ENCODE measurements around the gene GAPDH.
A peak's percentile ranks its signal among the peaks of the same experiment; 100 is the strongest.

The GAPDH gene

GRCh38 chr12:6530576-6531260 is 3.6 kb upstream of the GAPDH start:
- DNase-seq = no peak

GRCh38 chr12:6532051-6532926 is 2.0 kb upstream of the GAPDH start:
- DNase-seq = no peak

DNA sequence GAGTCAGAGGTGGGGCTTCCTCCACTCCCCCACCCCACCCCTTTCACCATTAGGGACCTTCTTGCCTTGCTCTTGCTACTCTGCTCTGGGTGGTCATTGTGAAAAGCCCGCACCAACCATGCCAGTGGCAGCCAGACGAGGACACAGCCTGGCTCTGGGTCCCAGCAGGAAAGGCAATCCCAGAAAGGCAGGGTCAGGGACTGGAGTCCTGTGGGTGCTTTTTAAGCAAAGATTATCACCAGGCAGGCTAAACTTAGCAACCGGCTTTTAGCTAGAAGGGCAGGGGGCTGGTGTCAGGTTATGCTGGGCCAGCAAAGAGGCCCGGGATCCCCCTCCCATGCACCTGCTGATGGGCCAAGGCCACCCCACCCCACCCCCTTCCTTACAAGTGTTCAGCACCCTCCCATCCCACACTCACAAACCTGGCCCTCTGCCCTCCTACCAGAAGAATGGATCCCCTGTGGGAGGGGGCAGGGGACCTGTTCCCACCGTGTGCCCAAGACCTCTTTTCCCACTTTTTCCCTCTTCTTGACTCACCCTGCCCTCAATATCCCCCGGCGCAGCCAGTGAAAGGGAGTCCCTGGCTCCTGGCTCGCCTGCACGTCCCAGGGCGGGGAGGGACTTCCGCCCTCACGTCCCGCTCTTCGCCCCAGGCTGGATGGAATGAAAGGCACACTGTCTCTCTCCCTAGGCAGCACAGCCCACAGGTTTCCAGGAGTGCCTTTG is 1.2 kb upstream of the GAPDH start:
- DNase-seq = peak; percentile 87

DNA sequence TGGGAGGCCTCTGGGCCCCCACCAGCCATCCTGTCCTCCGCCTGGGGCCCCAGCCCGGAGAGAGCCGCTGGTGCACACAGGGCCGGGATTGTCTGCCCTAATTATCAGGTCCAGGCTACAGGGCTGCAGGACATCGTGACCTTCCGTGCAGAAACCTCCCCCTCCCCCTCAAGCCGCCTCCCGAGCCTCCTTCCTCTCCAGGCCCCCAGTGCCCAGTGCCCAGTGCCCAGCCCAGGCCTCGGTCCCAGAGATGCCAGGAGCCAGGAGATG is 729 bp upstream of the GAPDH start:
- no peak for DNase-seq

DNA sequence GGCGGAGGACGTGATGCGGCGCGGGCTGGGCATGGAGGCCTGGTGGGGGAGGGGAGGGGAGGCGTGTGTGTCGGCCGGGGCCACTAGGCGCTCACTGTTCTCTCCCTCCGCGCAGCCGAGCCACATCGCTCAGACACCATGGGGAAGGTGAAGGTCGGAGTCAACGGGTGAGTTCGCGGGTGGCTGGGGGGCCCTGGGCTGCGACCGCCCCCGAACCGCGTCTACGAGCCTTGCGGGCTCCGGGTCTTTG is 303 bp downstream of the GAPDH start:
- DNase-seq = no peak

DNA sequence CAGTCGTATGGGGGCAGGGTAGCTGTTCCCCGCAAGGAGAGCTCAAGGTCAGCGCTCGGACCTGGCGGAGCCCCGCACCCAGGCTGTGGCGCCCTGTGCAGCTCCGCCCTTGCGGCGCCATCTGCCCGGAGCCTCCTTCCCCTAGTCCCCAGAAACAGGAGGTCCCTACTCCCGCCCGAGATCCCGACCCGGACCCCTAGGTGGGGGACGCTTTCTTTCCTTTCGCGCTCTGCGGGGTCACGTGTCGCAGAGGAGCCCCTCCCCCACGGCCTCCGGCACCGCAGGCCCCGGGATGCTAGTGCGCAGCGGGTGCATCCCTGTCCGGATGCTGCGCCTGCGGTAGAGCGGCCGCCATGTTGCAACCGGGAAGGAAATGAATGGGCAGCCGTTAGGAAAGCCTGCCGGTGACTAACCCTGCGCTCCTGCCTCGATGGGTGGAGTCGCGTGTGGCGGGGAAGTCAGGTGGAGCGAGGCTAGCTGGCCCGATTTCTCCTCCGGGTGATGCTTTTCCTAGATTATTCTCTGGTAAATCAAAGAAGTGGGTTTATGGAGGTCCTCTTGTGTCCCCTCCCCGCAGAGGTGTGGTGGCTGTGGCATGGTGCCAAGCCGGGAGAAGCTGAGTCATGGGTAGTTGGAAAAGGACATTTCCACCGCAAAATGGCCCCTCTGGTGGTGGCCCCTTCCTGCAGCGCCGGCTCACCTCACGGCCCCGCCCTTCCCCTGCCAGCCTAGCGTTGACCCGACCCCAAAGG is 804 bp downstream of the GAPDH start:
- DNase-seq = no peak

GRCh38 chr12:6535697-6535946 is 1.3 kb downstream of the GAPDH start:
- DNase-seq = no peak

GRCh38 chr12:6535960-6536847 is 1.9 kb downstream of the GAPDH start:
- DNase-seq = no peak

GRCh38 chr12:6536894-6537579 is 2.7 kb downstream of the GAPDH start:
- no peak for DNase-seq

- DNase-seq = peak; percentile 20
Measured at GRCh38 chr12:6537580-6538419, 3.5 kb downstream of the GAPDH start.

DNA sequence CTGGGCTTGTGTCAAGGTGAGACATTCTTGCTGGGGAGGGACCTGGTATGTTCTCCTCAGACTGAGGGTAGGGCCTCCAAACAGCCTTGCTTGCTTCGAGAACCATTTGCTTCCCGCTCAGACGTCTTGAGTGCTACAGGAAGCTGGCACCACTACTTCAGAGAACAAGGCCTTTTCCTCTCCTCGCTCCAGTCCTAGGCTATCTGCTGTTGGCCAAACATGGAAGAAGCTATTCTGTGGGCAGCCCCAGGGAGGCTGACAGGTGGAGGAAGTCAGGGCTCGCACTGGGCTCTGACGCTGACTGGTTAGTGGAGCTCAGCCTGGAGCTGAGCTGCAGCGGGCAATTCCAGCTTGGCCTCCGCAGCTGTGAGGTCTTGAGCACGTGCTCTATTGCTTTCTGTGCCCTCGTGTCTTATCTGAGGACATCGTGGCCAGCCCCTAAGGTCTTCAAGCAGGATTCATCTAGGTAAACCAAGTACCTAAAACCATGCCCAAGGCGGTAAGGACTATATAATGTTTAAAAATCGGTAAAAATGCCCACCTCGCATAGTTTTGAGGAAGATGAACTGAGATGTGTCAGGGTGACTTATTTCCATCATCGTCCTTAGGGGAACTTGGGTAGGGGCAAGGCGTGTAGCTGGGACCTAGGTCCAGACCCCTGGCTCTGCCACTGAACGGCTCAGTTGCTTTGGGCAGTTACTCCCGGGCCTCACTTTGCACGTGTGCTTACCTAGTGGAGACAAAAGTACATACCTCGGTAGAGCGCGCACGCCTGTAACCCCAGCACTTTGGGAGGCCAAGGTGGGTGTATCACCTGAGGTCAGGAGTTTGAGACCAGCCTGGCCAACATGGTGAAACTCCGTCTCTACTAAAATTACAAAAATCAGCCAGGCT is 4.3 kb downstream of the GAPDH start:
- no peak for DNase-seq

- no peak for DNase-seq
Measured at GRCh38 chr12:6539314-6539682, 5.0 kb downstream of the GAPDH start.

- DNase-seq = no peak
Measured at GRCh38 chr12:6539707-6540134, 5.4 kb downstream of the GAPDH start.

DNA sequence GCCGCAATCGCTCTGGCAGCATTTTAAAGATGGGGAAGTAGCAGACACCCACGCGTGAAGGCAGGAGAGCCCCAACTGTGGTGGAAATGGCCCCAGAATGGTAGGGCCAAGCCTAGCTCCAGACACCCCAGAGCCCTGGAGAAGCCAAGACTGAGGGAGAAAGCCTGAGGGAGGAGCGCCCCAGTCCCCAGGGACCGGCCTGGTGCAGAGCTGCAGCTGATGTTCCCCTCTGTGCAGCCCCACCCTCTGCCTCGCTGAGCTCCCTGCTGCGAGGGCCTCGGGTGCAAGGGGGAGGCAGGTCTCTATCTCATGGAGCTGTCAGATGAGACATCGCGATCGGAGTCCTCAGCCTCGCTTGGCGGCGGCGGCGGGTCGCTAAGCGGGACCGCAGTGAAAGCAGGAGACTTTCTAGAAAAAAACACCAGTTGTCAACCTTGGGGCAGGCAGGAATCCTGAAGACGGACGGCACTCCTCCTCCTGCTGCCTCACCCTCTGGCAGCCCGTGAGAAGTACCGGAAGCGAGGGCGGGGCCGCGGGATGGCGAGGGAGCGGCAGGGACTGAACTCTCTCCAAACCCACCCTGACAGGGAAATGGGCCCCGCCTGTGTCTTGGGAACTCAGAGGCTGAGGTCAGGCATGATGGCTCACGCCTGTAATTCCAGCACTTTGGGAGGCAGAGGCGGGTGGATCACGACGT is 6.0 kb downstream of the GAPDH start:
- no peak for DNase-seq

DNA sequence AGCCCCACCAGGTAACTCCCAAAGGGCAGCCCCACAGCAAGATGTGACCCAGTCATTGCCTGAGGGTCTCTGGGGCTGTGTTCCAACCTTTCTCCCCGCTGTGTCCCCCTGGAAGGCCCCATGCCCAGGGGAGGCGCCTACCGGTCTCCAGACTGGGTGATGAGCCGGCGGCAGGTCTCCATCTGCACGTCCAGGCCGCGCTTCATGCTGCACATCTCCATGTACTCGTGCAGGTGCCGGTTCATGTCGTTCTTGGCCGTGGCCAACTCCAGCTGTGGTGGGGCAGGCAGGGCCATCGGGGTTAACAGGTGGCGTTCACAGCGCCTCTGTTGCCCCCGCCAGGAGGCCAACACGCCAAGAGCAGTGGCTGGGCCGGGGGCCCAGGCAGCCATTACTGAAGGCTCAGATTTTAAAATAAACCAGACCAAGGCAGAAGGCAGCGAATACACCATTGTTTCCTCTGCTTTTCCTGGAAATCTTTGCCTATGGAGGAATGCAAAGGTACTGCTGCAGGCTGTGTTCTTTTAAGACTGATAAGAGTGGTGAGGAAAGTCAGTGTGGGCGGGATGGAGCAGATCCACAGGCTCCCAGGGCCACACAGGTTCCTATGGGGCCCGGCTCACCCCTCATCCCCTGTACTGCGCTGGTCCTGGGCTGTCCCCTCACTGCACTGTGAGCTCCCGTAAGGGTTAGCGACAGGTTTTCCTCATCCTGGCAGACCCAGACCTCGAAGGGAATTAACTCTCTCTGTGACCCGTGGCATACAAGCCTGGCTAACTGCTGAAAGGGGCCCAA is 7.3 kb downstream of the GAPDH start:
- DNase-seq = no peak

DNA sequence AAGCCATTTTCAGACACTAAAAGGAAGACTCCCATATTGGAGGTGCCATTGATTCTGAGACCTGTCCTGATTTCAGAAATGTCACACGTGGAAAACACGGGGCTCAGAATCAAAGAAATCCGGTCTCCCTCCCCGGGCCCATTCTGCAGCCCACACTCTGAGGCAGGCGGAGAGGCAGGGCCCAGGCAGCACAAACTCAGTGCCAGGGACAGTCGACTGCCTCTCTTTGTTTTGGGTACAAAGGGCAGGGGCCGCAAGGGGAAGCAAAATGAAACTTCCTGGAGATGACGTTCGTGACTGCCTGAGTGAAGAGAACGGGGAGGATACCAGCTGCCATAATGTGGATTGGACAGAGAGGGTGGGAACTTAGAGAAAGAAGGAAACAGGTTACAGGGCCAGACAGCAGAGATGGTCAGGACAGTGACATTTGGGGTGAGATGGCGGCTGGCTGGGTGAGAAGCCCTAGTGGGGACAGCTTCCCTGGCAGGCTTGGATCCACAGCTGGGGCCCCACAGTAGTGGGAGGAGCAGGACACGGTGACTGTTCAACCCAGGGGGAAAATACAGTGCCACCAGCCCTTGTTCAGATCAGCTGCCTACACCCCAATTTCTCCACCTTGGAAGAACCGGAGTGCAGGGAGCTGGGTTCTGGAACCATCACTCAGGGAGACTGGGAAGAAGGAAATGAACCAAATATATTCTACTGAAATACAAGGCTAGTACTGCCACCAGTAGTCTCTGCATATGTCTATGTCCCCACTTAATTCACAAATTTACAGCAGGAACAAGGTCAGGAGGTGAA is 8.1 kb downstream of the GAPDH start:
- DNase-seq = no peak

DNA sequence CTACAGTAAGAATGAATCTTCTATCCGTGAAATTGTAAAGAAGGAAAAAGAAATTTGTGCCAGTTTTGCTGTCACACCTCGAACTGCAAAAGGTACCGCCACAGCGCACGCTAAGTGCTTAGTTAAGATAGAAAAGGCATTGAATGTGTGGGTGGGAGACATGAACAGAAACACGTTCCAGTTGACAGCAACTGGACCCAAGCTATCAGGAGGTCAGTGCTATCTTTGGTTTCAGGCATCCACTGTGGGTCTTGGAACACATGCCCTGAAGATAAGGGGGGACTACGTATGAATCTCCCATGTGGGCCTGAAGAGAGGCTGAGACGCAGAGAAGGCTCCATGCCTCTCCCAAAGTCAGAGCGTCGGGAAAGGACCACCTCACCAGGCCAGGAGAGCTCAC is 11.7 kb downstream of the GAPDH start:
- no peak for DNase-seq

GRCh38 chr12:6547566-6547965 is 13.2 kb downstream of the GAPDH start:
- no peak for DNase-seq

Measured in NCI-H1048 (cell line).